ENCODE measurements around the gene CDH13.

- TF ChIP-seq CTCF (conservative IDR thresholded peaks at IDR 0.05; ENCODE audit: low read length) (peak; percentile 40; the same call in 1 of the 2 replicates), EZH2phosphoT487 (IDR thresholded peaks at IDR 0.05; ENCODE audit: borderline replicate concordance, low read depth, low read length) (no peak)
Observed at GRCh38 chr16:83116274-83116892, 489.6 kb downstream of the CDH13 start.

Data from OCI-LY7 (cell line).